Daoy (cell line): ENCODE results near the gene POLE. TPM values are rescaled to one million over a fixed set of nuclear protein-coding genes. Genes with fewer than 3 reads are reported as not detected.

Experiments
- DNase-seq: peaks from one replicate; pipeline ENCODE4 v3.0.0-alpha.2; 2015; ENCODE audit warnings: low read depth
- total RNA-seq: library from RNA; depleted of rRNA; stranded (reverse); fragments of >200 nt; shearing (Covaris generic); gene quantifications from 2 replicates; pipeline ENCODE4 v1.2.3, GENCODE V29; 2014; rRNA removed

POLE gene
- total RNA-seq, 1 experiment from 2014 or later = 23.5 TPM

GRCh38 chr12:132580701-132581292 lies 106.3 kb downstream of the POLE start:
- DNase-seq = no peak

GRCh38 chr12:132579744-132580143 lies 107.4 kb downstream of the POLE start:
- DNase-seq = no peak

GRCh38 chr12:132578826-132579225 lies 108.3 kb downstream of the POLE start:
- DNase-seq = no peak

GRCh38 chr12:132578118-132578517 lies 109.0 kb downstream of the POLE start:
- no peak for DNase-seq

- DNase-seq = no peak
These were observed 109.8 kb downstream of the POLE start for GRCh38 chr12:132577191-132577920.

- no peak for DNase-seq
These were observed 110.4 kb downstream of the POLE start for GRCh38 chr12:132576701-132577100.

- DNase-seq = no peak
These were observed 111.5 kb downstream of the POLE start for GRCh38 chr12:132575661-132576060.

- no peak for DNase-seq
These were observed 112.7 kb downstream of the POLE start for GRCh38 chr12:132574271-132574996.

Other genes starting within 250 kb of the POLE start
- 2.6 and 9.8 TPM in 2 replicates for gene FBRSL1, start 197.2 kb downstream of the POLE start, total RNA-seq
- gene LRCOL1, start 76.8 kb downstream of the POLE start, total RNA-seq = not detected in 2 replicates
- gene P2RX2, start 68.6 kb downstream of the POLE start, total RNA-seq = not detected in 2 replicates
- gene PXMP2, start 245 bp upstream of the POLE start, total RNA-seq = 34.0 and 41.8 TPM in 2 replicates
- gene PGAM5, start 23.5 kb upstream of the POLE start, total RNA-seq = 73.5 and 94.1 TPM in 2 replicates
- 83.8 and 104 TPM in 2 replicates for gene ANKLE2, start 74.5 kb upstream of the POLE start, total RNA-seq
- gene GOLGA3, start 141.5 kb upstream of the POLE start, total RNA-seq = 64.1 and 89.3 TPM in 2 replicates
- 16.4 and 23.3 TPM in 2 replicates for gene CHFR, start 200.3 kb upstream of the POLE start, total RNA-seq